Neural cell (in vitro differentiated cells): ENCODE measurements around the gene FMC1. TPM values are rescaled to one million over a fixed set of nuclear protein-coding genes. Genes with fewer than 3 reads are reported as not detected.

ENCODE experiments used
- H2AFZ ChIP-seq: fragments of 200-600, 300-800 bp; sonication (generic), shearing (Covaris generic); 2 replicates; pipeline ENCODE4 v1.6.0; 2014; ENCODE audit warnings: low read depth, mild to moderate bottlenecking, antibody characterized with exemption, low read length, moderate library complexity
- H3F3A ChIP-seq: fragments of 200-600 bp; shearing (Covaris generic); 2 replicates; pipeline ENCODE4 v1.6.1; 2016; ENCODE audit warnings: mild to moderate bottlenecking, moderate library complexity, mixed read lengths, antibody characterized with exemption, low read length; ENCODE audit not compliant: insufficient read depth, poor library complexity, severe bottlenecking
- H3K27ac ChIP-seq: fragments of 200-600, 300-800 bp; sonication (generic), shearing (Covaris generic); 2 replicates; pipeline ENCODE4 v1.5.1; 2014; ENCODE audit warnings: mild to moderate bottlenecking, low read length, moderate library complexity
- H3K27me3 ChIP-seq: fragments of 300-800, 200-600 bp; sonication (generic), shearing (Covaris generic); 2 replicates; pipeline ENCODE4 v1.6.0; 2014; ENCODE audit warnings: mild to moderate bottlenecking, low read depth, low read length, moderate library complexity; ENCODE audit not compliant: insufficient read depth
- H3K36me3 ChIP-seq: fragments of 300-800, 200-600 bp; sonication (generic), shearing (Covaris generic); 2 replicates; pipeline ENCODE4 v1.5.1; 2014; ENCODE audit warnings: mild to moderate bottlenecking, antibody characterized with exemption, low read length, moderate library complexity; ENCODE audit not compliant: insufficient read depth
- H3K4me2 ChIP-seq: fragments of 300-800, 200-600 bp; sonication (generic), shearing (Covaris generic); 2 replicates; pipeline ENCODE4 v1.6.0; 2014; ENCODE audit warnings: mild to moderate bottlenecking, low read length
- H3K4me3 ChIP-seq: fragments of 300-800, 200-600 bp; sonication (generic), shearing (Covaris generic); 2 replicates; pipeline ENCODE4 v1.5.1; 2014; ENCODE audit warnings: mild to moderate bottlenecking, low read length, moderate library complexity
- H3K79me2 ChIP-seq: fragments of 200-600 bp; shearing (Covaris generic); replicated peaks from 2 replicates; pipeline ENCODE4 v1.6.0; 2014; ENCODE audit warnings: mild to moderate bottlenecking, low read length, moderate library complexity; ENCODE audit not compliant: insufficient read depth
- H3K9ac ChIP-seq: fragments of 300-800, 200-600 bp; sonication (generic), shearing (Covaris generic); 2 replicates; pipeline ENCODE4 v1.6.1; 2016; ENCODE audit warnings: mild to moderate bottlenecking, low read length, mixed read lengths
- H3K9me2 ChIP-seq: fragments of 200-600 bp; shearing (Covaris generic); 2 replicates; pipeline ENCODE4 v1.6.1; 2016; ENCODE audit warnings: mild to moderate bottlenecking, low read length, mixed read lengths; ENCODE audit not compliant: insufficient read depth
- H3K9me3 ChIP-seq: fragments of 200-600, 300-800 bp; sonication (generic), shearing (Covaris generic); 2 replicates; pipeline ENCODE4 v1.6.1; 2016; ENCODE audit warnings: mild to moderate bottlenecking, mixed run types, low read length, moderate library complexity, mixed read lengths
- H4K20me1 ChIP-seq: fragments of 200-600 bp; shearing (Covaris generic); 2 replicates; pipeline ENCODE4 v1.6.1; 2016; ENCODE audit warnings: mild to moderate bottlenecking, mixed run types; ENCODE audit not compliant: insufficient read depth
- EP300 ChIP-seq: fragments of 450-650 bp; conservative IDR thresholded peaks from 2 replicates; pipeline ENCODE4 v1.6.1; 2014; ENCODE audit warnings: antibody characterized with exemption, mild to moderate bottlenecking, moderate library complexity; ENCODE audit not compliant: poor library complexity, severe bottlenecking
- EZH2 ChIP-seq: fragments of 200-600, 300-800 bp; shearing (Covaris generic), sonication (generic); IDR thresholded peaks from 2 replicates; pipeline ENCODE4 v1.6.1; 2014; ENCODE audit warnings: antibody characterized with exemption, low read length, borderline replicate concordance, mild to moderate bottlenecking; ENCODE audit not compliant: insufficient read depth, poor library complexity, severe bottlenecking
- MXI1 ChIP-seq: fragments of 450-650 bp; conservative IDR thresholded peaks from 2 replicates; pipeline ENCODE4 v1.6.1; 2014; ENCODE audit warnings: antibody characterized with exemption, mild to moderate bottlenecking; ENCODE audit not compliant: poor library complexity, severe bottlenecking
- POLR2AphosphoS5 ChIP-seq: IDR thresholded peaks from 2 replicates; pipeline ENCODE4 v1.6.1; 2012
- RAD21 ChIP-seq: fragments of 450-650 bp; conservative IDR thresholded peaks from 2 replicates; pipeline ENCODE4 v1.6.1; 2014; ENCODE audit warnings: antibody characterized with exemption, mild to moderate bottlenecking, moderate library complexity
- SMC3 ChIP-seq: fragments of 450-650 bp; conservative IDR thresholded peaks from 2 replicates; pipeline ENCODE4 v1.6.1; 2014; ENCODE audit warnings: antibody characterized with exemption, mild to moderate bottlenecking, moderate library complexity; ENCODE audit not compliant: poor library complexity
- TAF1 ChIP-seq: IDR thresholded peaks from 2 replicates; pipeline ENCODE4 v1.6.1; 2012; ENCODE audit warnings: low read depth
- polyA plus RNA-seq: library from polyadenylated mRNA; depleted of rRNA; stranded (reverse); fragments of >200 nt; gene quantifications from 2 replicates; pipeline ENCODE4 v1.2.3, GENCODE V29; 2014
- TF ChIP-seq, protein P1 (sequence below): fragments of 450-650 bp; IDR thresholded peaks from 2 replicates; pipeline ENCODE4 v1.5.1; 2014; ENCODE audit warnings: antibody characterized with exemption, mild to moderate bottlenecking, moderate library complexity; ENCODE audit not compliant: poor library complexity, severe bottlenecking
- TF ChIP-seq, protein P2 (sequence below): IDR thresholded peaks from 2 replicates; pipeline ENCODE4 v1.6.1; 2012; ENCODE audit warnings: borderline replicate concordance

The FMC1 gene
- polyA plus RNA-seq, 1 donor from 2014 or later: 54.8 TPM

DNA sequence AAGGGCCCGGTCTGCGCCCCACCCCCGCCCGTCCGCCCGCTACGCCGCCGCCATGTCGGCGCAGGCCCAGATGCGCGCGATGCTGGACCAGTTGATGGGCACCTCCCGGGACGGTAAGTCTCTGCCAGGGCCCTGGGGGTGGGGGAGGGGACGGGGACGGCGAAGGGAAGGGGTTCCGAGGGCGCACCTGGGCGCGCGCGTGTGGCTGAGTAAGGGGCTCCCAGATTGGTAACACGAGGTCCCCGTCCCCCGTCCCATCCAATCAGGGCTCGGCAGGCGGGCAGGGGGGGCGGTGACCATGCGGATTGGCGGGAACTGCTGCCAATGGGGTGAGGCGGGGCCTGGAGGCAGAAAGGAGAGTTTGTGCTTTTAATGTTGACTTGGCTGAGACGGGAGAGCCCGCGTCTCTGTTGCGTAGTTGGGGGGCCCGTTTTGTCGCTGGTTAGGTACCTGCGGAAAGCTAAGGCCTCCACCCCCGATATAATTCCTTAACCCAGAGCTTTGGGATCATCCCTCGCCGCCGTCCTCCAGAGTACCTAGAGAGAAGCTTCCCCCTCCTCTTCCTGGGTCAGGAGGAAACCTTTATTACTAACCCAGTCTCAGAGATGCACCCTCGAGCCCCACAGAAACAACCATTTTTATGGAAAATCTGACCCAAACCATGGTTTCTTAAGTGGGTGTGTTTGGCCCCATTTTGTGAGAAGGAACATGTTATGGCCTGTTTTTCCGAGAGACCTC, 19.2 kb downstream of the FMC1 start:
- peak overlapping the region; percentile 96 for H3K9ac ChIP-seq
- H4K20me1 ChIP-seq: no peaks in the 10 kb centered on the region
- H2AFZ ChIP-seq: peak overlapping the region; percentile 77
- H3F3A ChIP-seq: no peaks in the 10 kb centered on the region
- no peaks in the 10 kb centered on the region for H3K9me2 ChIP-seq
- peaks cover 50% of the 10 kb centered on the region for H3K79me2 ChIP-seq
- H3K27ac ChIP-seq: peak overlapping the region; percentile 98
- H3K27me3 ChIP-seq: no peaks in the 10 kb centered on the region
- TF ChIP-seq EP300 (no peak), SMC3 (no peak), TAF1 (peak; percentile 84), POLR2AphosphoS5 (peak; percentile 79), MXI1 (peak; percentile 43), EZH2 (no peak), RAD21 (no peak)
- TF ChIP-seq, protein P1, sequence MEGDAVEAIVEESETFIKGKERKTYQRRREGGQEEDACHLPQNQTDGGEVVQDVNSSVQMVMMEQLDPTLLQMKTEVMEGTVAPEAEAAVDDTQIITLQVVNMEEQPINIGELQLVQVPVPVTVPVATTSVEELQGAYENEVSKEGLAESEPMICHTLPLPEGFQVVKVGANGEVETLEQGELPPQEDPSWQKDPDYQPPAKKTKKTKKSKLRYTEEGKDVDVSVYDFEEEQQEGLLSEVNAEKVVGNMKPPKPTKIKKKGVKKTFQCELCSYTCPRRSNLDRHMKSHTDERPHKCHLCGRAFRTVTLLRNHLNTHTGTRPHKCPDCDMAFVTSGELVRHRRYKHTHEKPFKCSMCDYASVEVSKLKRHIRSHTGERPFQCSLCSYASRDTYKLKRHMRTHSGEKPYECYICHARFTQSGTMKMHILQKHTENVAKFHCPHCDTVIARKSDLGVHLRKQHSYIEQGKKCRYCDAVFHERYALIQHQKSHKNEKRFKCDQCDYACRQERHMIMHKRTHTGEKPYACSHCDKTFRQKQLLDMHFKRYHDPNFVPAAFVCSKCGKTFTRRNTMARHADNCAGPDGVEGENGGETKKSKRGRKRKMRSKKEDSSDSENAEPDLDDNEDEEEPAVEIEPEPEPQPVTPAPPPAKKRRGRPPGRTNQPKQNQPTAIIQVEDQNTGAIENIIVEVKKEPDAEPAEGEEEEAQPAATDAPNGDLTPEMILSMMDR: no peak
- TF ChIP-seq, protein P2, sequence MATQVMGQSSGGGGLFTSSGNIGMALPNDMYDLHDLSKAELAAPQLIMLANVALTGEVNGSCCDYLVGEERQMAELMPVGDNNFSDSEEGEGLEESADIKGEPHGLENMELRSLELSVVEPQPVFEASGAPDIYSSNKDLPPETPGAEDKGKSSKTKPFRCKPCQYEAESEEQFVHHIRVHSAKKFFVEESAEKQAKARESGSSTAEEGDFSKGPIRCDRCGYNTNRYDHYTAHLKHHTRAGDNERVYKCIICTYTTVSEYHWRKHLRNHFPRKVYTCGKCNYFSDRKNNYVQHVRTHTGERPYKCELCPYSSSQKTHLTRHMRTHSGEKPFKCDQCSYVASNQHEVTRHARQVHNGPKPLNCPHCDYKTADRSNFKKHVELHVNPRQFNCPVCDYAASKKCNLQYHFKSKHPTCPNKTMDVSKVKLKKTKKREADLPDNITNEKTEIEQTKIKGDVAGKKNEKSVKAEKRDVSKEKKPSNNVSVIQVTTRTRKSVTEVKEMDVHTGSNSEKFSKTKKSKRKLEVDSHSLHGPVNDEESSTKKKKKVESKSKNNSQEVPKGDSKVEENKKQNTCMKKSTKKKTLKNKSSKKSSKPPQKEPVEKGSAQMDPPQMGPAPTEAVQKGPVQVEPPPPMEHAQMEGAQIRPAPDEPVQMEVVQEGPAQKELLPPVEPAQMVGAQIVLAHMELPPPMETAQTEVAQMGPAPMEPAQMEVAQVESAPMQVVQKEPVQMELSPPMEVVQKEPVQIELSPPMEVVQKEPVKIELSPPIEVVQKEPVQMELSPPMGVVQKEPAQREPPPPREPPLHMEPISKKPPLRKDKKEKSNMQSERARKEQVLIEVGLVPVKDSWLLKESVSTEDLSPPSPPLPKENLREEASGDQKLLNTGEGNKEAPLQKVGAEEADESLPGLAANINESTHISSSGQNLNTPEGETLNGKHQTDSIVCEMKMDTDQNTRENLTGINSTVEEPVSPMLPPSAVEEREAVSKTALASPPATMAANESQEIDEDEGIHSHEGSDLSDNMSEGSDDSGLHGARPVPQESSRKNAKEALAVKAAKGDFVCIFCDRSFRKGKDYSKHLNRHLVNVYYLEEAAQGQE: peak; percentile 80
- peak overlapping the region; percentile 83 for H3K4me3 ChIP-seq
- H3K4me2 ChIP-seq: peak overlapping the region; percentile 69
- no peaks in the 10 kb centered on the region for H3K9me3 ChIP-seq
- no peaks in the 10 kb centered on the region for H3K36me3 ChIP-seq

DNA sequence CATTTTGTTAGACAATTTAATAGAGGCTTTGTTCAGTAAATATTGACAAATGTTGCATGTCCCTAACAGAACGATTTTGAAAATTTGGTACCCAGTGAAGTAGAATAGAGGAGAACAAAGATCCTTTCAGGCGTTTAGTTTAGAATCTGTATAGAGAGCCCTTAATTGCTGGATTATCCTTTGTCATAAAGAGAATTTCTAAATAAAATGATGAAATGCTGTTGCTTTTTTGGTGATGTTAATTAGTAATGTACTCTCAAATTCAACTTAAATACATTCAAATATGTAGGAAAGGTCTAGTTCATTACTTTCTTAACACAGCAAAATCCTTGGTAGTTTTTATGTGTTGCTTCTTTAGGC, 19.8 kb downstream of the FMC1 start:
- TF ChIP-seq, protein P1: no peak
- TF ChIP-seq POLR2AphosphoS5 (no peak), MXI1 (no peak), TAF1 (no peak)

More for the DNA sequence above, 19.8 kb downstream of the FMC1 start:
- Histone ChIP-seq H3F3A (no peaks in the 10 kb centered on the region), H2AFZ (peak overlapping the region; percentile 7), H3K36me3 (no peaks in the 10 kb centered on the region), H3K27me3 (no peaks in the 10 kb centered on the region), H3K27ac (peak overlapping the region; percentile 98), H3K4me2 (peak overlapping the region; percentile 69), H3K9ac (peak overlapping the region; percentile 96), H4K20me1 (no peaks in the 10 kb centered on the region), H3K9me2 (no peaks in the 10 kb centered on the region), H3K79me2 (peaks cover 55% of the 10 kb centered on the region), H3K4me3 (peak overlapping the region; percentile 83), H3K9me3 (no peaks in the 10 kb centered on the region)
